ENCODE results near the gene CERK. TPM values are rescaled to one million over a fixed set of nuclear protein-coding genes. Genes with fewer than 3 reads are reported as not detected.

CERK gene
- total RNA-seq, 4 donors from 2014 or later = 37.4 to 59.9 (median 57.3) TPM

GRCh38 chr22:46681010-46681409 lies 57.0 kb downstream of the CERK start:
- no peak overlapping the region for H3K27ac ChIP-seq
- no peaks in the 10 kb centered on the region for H3K4me1 ChIP-seq
- TF ChIP-seq POLR2A (IDR thresholded peaks at IDR 0.05) = no peak
- TF ChIP-seq, protein P1, sequence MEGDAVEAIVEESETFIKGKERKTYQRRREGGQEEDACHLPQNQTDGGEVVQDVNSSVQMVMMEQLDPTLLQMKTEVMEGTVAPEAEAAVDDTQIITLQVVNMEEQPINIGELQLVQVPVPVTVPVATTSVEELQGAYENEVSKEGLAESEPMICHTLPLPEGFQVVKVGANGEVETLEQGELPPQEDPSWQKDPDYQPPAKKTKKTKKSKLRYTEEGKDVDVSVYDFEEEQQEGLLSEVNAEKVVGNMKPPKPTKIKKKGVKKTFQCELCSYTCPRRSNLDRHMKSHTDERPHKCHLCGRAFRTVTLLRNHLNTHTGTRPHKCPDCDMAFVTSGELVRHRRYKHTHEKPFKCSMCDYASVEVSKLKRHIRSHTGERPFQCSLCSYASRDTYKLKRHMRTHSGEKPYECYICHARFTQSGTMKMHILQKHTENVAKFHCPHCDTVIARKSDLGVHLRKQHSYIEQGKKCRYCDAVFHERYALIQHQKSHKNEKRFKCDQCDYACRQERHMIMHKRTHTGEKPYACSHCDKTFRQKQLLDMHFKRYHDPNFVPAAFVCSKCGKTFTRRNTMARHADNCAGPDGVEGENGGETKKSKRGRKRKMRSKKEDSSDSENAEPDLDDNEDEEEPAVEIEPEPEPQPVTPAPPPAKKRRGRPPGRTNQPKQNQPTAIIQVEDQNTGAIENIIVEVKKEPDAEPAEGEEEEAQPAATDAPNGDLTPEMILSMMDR (IDR thresholded peaks at IDR 0.05) = no peak
- no peaks in the 10 kb centered on the region for H3K9me3 ChIP-seq
- intact Hi-C loops (cut with DNase I; ENCODE audit: low total_unique reads) = no loop called here
- H3K36me3 ChIP-seq = no peaks in the 10 kb centered on the region
- no peak for DNase-seq
- no peaks in the 10 kb centered on the region for H3K27me3 ChIP-seq
- no peak overlapping the region for H3K4me3 ChIP-seq

DNA sequence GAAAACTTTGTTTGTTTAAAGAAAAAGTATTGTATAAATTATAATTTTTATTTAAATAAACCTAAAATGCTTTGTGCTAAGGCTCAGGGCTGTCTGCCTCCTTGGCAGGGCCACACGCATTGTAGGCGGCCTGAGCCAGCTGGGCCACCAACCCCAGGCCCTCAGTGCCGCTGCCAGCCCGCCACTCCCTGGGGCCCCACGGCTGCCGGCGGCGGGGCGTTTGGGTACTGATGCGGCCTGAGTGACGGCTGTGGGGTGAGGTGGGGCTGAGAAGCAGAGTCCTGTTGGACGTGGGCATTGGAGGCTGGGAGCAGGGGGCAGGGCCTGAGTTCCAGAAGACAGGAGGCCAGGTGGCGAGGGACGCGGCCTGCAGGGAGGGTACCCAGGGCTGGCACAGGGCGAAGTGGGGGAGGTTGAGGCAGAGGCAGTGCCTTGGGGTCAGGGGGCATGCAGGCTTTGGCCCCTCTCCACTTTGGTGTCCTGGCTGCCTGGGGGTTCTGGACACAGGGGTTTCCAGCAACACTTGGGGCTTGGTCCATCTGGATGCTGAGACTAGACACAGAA lies 58.3 kb downstream of the CERK start:
- H3K4me3 ChIP-seq = no peak overlapping the region
- TF ChIP-seq POLR2A (IDR thresholded peaks at IDR 0.05) = no peak
- TF ChIP-seq, protein P1 (IDR thresholded peaks at IDR 0.05) = no peak
- H3K4me1 ChIP-seq = no peaks in the 10 kb centered on the region
- intact Hi-C loops (cut with DNase I; ENCODE audit: low total_unique reads) = no loop called here
- H3K36me3 ChIP-seq = no peaks in the 10 kb centered on the region
- no peaks in the 10 kb centered on the region for H3K27me3 ChIP-seq
- no peak overlapping the region for H3K27ac ChIP-seq
- DNase-seq = no peak
- H3K9me3 ChIP-seq = no peaks in the 10 kb centered on the region

DNA sequence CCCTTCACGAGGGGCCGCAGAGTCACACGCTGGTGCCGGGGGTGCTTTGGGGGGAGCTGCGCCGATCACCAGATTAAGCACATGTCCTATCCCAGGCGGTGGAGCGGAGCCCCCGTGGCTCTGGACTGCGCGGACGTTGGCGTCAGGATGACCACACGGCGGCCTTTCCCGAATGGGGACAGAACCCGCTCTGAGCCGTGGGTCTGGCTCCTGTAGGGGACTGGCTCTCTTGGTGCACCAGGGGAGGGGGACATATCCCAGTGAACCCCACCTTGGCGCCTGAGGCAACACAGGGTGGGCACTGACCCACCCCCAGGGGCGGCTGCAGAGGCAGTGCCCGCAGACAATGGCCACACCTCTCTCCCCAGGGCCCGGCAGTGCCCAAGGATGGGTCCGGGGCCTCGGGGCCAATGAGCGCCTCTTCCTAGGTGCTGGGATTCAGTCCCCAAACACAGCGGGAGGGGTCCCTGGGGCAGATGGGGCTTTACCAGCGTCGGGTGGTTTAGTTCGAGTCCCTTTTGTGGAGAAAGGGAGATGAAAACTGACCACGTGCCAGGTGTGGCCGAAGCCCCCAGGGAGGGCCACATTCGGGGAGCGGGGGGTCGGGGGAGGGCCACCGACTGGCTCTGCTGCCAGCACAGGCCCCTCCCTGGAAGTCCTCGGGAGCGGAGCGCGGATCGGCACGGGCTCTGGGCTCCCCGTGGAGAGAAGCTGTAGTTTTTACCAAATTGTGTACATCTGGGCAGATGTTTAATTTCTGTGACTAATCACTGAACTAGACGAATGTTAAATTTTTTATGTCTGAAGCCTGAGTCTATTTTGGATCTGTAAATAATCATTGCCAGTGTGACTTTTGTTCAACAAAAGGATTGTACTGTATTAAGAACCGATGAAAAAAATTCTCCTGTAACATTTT lies 59.0 kb downstream of the CERK start:
- Histone ChIP-seq H3K27ac (no peak overlapping the region), H3K36me3 (no peaks in the 10 kb centered on the region), H3K4me1 (no peaks in the 10 kb centered on the region), H3K9me3 (no peaks in the 10 kb centered on the region), H3K27me3 (no peaks in the 10 kb centered on the region), H3K4me3 (no peak overlapping the region)
- intact Hi-C loops (cut with DNase I; ENCODE audit: low total_unique reads) = no loop called here
- no peak for DNase-seq
- TF ChIP-seq POLR2A (IDR thresholded peaks at IDR 0.05) = no peak
- TF ChIP-seq, protein P1 (IDR thresholded peaks at IDR 0.05) = no peak

- Histone ChIP-seq H3K4me1 (no peaks in the 10 kb centered on the region), H3K4me3 (no peak overlapping the region), H3K9me3 (no peaks in the 10 kb centered on the region), H3K27ac (no peak overlapping the region), H3K36me3 (no peaks in the 10 kb centered on the region), H3K27me3 (no peaks in the 10 kb centered on the region)
- intact Hi-C loops (cut with DNase I; ENCODE audit: low total_unique reads) = no loop called here
- TF ChIP-seq POLR2A (IDR thresholded peaks at IDR 0.05) = no peak
- TF ChIP-seq, protein P1 (IDR thresholded peaks at IDR 0.05) = no peak
- no peak for DNase-seq
These were observed 59.9 kb downstream of the CERK start for GRCh38 chr22:46678003-46678657.
